Measurements from ENCODE around the gene DMBX1.

Gene DMBX1

DNA sequence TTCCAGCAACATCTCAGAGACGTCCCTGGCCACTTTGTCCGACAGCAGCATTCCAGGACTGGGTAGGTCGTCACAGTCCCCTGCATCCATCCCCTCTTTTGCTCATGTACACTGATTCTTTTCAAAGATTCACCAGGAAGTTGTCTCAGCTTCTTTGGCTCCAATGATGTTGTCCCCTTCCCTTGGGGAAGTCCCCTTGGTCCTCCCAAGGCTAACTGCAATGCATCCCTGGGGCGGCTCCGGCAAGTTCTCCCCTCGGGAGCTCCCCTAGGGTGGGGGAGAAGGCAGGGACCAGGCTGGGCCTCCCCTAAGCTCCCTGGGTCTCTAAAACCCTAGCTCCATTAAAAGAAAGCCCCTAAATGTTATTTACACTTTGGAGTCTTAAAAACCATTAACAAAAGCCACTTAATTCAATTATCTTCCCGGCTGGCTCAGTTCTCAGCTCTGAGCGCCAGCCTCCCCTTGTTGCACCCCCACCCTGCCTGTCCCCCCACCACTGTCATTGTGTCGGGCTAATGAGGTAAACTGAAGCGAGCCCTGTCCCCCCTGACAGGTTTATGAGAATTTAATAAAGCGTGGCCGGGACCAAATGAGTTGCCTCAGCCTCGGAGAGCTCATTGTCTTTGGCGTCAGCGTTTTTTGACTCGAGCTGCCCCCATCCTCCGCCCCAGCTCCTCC, 36.5 kb downstream of the DMBX1 start:
- Mint-ChIP-seq H3K27ac (no peak overlapping the region), H3K4me3 (no peak overlapping the region), H3K9me3 (no peaks in the 10 kb centered on the region), H3K36me3 (ENCODE audit: low read depth) (no peaks in the 10 kb centered on the region), H3K4me1 (ENCODE audit: low read depth) (peaks cover 22% of the 10 kb centered on the region), H3K27me3 (ENCODE audit: low read depth) (peaks cover 12% of the 10 kb centered on the region)
- no peak for DNase-seq (ENCODE audit: low spot score)

DNA sequence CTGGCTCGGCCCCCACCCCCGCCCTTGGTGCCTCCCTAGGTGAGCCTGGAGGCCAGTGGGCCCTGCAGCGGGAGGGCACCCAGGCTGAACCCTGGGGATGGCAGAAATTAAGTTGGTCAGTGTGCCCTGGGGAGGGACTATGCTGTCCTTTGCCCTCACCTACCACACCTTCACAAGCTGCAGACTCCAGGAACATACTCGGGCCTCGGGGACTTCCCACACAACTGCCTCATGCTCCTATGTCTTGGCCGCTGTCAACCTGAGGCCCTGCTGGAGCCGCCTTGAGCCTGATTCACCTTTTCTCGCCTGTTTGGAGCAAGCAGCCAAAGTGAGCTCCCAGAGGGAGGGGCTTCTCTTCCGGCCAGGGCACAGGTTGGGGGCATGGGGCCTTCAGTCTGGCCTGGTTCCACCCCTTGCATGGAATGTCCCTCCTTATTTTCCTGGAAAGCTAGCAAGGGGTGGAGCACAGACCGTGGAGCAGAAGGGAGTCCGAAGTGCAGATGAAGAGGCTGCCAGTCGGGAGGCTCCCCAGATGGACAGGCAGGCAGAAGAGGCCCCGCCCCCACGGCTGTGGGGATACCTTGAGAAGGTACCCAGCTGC, 37.2 kb downstream of the DMBX1 start:
- Mint-ChIP-seq H3K36me3 (ENCODE audit: low read depth) (no peaks in the 10 kb centered on the region), H3K4me3 (no peak overlapping the region), H3K9me3 (no peaks in the 10 kb centered on the region), H3K27ac (no peak overlapping the region), H3K27me3 (ENCODE audit: low read depth) (peaks cover 12% of the 10 kb centered on the region), H3K4me1 (ENCODE audit: low read depth) (peaks cover 19% of the 10 kb centered on the region)
- no peak for DNase-seq (ENCODE audit: low spot score)

DNA sequence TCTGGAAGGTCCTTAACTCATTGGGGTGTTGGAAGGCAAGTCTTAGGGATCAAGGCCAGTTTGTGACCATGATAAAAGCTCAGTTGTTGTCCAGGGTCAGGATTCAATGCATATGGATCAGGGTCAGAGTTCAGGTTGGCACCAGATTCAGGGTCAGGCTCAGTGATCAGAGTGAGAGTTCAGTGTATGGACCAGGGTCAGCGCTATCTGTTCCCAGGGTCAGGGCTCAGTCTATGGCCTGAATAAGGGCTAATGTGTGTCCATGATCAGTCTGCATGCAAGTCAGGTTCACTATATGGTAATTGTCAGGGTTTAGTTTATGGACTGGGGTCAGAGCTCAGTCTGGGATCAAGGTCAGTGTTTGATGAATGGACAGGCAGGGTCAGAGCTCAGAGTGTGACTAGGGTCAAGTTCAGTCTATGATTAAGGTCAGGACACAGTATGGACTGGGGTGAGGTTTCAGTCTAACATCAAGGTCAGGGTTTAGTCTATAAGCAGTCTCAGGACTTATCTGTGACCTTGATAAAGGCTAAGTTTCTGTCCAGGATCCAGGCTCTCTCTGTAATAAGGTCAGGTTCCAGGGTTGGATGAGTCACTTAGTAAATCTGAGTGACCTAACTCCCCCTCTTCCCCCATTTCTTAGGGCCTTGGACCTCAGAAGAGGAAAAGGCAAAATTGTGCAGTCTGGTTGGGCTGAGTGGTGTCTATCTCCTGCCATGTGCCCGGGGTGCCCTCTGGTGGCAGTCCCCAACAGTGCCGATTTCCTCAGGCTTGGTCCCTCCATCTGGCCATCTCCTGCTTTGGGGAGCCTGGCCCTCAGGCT, 38.0 kb downstream of the DMBX1 start:
- Mint-ChIP-seq H3K9me3 (no peaks in the 10 kb centered on the region), H3K27me3 (ENCODE audit: low read depth) (peaks cover 12% of the 10 kb centered on the region), H3K27ac (no peak overlapping the region), H3K36me3 (ENCODE audit: low read depth) (no peaks in the 10 kb centered on the region), H3K4me3 (no peak overlapping the region), H3K4me1 (ENCODE audit: low read depth) (peaks cover 10% of the 10 kb centered on the region)
- peak; percentile 66 for DNase-seq (ENCODE audit: low spot score)

DNA sequence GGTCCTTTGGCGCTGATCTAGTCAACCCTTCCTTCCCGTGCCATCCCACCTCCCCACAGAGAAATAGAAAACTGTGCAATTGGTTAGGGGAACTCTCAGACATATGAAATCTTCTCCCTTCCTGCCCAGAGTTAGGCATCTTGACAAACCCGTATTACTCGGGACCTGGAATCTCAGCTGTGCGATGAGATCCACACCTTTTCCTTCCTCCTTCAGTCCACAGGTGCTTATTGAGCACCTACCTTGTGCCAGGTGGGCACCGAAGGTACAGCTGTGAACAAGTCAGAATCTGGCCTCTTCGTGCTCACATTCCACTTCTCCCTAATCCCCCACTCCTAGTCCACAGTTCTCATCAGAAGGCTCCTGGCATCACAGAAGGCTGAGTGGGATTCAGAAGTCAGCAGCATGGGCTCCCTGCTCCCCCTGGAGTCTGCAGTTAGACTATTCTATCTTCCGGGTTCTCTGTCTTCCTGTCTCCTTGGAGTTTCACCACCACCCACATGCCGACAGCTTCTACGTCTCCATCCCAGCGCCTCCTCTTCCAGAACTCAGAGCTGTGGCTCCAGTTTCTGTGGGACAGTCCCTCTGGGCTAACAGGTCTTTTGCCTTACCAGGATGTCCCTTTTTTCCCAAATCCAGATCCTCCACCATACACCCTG, 38.8 kb downstream of the DMBX1 start:
- Mint-ChIP-seq H3K36me3 (ENCODE audit: low read depth) (no peaks in the 10 kb centered on the region), H3K4me1 (ENCODE audit: low read depth) (peaks cover 10% of the 10 kb centered on the region), H3K4me3 (no peak overlapping the region), H3K9me3 (no peaks in the 10 kb centered on the region), H3K27ac (no peak overlapping the region), H3K27me3 (ENCODE audit: low read depth) (peaks cover 12% of the 10 kb centered on the region)
- no peak for DNase-seq (ENCODE audit: low spot score)

DNA sequence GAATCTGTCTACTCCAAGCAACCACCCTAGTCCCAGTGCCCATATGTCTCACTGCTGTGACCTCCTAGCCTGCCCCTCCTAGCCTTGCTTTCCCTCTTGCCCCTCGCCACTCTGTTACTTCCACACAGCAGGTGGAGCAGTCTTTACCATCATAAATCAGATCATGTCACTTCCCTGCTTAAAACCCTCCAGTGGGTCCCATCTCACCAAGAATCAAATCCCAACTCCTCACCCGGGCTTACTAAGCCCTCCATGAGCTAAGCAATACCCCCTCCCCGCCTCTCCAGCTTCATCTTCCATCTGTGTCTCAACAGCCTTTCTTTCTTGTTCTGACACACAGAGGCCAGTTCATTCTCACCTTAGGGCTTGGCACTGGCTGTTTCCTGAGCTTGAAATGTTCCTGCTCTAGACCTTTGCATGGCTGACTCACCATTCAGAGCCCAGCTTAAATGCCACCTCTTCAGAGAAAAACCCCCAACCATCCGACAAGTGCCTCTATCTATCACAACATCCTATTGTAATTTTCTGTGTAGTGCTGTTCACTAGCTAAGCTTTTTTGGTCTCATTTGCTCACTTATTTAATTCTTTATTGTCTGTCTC, 39.5 kb downstream of the DMBX1 start:
- DNase-seq (ENCODE audit: low spot score): peak; percentile 11
- Mint-ChIP-seq H3K4me1 (ENCODE audit: low read depth) (peaks cover 12% of the 10 kb centered on the region), H3K27me3 (ENCODE audit: low read depth) (peaks cover 17% of the 10 kb centered on the region), H3K36me3 (ENCODE audit: low read depth) (no peaks in the 10 kb centered on the region), H3K27ac (peak overlapping the region; percentile 17), H3K4me3 (no peak overlapping the region), H3K9me3 (no peaks in the 10 kb centered on the region)

DNA sequence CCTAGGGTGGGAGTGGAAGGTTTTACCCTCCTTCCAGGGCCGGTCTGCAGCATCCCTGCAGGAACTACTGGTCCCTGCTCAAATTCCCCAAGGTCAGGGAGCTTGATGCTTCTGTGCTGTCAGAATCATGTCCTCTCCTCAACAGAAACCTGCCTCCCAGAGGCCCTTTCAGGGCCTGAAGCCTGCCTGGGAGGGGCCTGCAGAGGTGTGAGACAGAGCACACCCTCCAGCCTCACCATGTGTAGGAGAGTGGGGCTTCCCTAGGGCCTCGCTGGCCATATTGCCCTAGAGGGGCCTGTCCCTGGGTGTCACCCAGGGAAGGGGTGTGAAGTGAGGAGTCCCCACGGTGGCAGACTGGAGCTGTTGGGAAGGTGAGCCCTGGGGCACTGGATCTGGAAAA, 40.7 kb downstream of the DMBX1 start:
- no peak for DNase-seq (ENCODE audit: low spot score)
- Mint-ChIP-seq H3K4me3 (no peak overlapping the region), H3K36me3 (ENCODE audit: low read depth) (no peaks in the 10 kb centered on the region), H3K9me3 (no peaks in the 10 kb centered on the region), H3K27me3 (ENCODE audit: low read depth) (peaks cover 29% of the 10 kb centered on the region), H3K27ac (no peak overlapping the region), H3K4me1 (ENCODE audit: low read depth) (peaks cover 12% of the 10 kb centered on the region)

DNA sequence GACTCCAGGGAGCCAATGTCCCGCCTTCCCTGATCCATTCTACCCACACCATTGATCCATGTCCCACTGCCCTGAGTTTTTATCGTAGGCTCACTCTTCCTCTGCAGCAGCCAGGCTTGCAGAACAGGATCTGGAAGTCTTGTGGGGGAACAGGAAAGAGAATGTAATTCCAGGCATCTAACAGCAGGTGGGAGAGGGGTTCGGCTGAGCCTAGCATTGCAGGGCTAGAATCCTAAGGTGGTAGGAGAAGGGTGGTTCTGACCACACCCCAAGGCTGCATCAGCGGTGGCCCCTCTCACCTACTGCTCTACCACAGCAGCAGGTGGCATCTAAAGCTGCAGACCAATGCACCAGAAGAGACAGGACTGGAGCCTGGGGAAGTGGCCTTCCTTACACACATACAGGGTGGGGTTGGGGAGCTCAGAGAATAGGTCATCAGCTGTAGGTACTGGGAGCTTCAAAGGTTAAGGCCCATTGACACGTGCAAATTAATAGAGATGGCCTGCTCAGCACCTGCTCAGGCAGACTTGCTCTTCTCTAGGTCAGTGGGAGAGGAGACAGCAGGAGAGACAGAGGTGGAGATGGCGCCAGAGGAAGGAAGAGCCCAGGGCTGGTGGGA, 41.3 kb downstream of the DMBX1 start:
- no peak overlapping the region for H3K27ac Mint-ChIP-seq
- no peaks in the 10 kb centered on the region for H3K36me3 Mint-ChIP-seq (ENCODE audit: low read depth)
- H3K4me3 Mint-ChIP-seq: no peak overlapping the region
- peaks cover 28% of the 10 kb centered on the region for H3K27me3 Mint-ChIP-seq (ENCODE audit: low read depth)
- H3K4me1 Mint-ChIP-seq (ENCODE audit: low read depth): peaks cover 12% of the 10 kb centered on the region
- DNase-seq (ENCODE audit: low spot score): no peak
- no peaks in the 10 kb centered on the region for H3K9me3 Mint-ChIP-seq

DNA sequence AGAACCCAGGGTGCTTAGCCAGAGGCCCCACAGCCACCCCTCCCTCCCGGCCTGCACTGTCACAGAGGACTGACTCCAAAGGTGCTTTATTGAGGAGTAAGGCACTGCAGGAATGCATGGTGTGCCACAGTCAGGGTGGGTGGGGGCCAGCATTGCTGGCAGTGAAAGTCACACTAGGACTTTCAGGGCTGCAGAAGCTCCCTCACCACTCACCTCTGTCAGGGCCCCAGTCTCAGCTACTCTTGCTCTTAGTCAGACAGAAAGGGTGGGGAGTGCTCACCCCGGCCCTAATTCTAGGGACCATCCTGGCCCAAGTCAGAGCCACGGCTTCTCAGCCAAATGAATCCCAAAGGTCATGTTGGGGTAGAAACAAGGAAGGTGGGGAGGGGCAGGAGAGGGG, 42.5 kb downstream of the DMBX1 start:
- DNase-seq (ENCODE audit: low spot score): no peak
- Mint-ChIP-seq H3K27me3 (ENCODE audit: low read depth) (peaks cover 35% of the 10 kb centered on the region), H3K27ac (no peak overlapping the region), H3K4me1 (ENCODE audit: low read depth) (peaks cover 12% of the 10 kb centered on the region), H3K9me3 (no peaks in the 10 kb centered on the region), H3K4me3 (peak overlapping the region; percentile 7), H3K36me3 (ENCODE audit: low read depth) (no peaks in the 10 kb centered on the region)

DNA sequence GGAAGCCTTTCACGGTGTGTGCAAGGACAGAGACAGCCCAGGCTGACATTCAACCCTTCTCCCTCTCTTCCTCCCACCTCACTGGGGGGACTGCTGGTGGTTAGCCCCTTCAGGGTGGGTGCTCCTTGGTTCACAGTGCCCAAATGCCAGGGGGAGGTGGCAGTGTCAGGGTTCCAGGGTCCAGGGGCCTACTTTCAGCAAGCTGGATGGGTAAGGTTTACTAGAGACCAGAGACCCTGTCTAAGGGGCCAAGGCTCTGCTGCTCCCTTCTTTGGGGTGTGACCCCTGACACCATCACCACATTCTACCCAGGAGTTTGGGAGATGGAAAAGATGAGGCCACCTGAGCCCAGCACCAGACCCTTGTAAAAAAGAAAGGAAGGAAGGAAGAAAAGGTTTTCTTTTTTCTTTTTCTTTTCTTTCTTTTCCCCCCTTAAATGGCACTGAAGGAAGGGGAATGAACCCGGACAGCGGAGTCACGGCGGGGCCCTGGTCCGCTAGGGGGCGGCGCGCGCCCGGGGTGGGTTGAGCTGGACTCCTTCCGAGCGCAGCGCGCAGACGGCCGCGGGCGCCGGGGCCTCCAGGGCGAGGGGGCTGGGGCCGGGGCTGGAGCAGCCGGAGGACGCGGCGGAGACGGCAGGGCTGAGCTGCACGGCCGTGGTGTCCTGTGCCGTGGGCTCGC, 43.0 kb downstream of the DMBX1 start:
- Mint-ChIP-seq H3K27me3 (ENCODE audit: low read depth) (peaks cover 40% of the 10 kb centered on the region), H3K9me3 (no peaks in the 10 kb centered on the region), H3K4me3 (peak overlapping the region; percentile 40), H3K4me1 (ENCODE audit: low read depth) (peaks cover 12% of the 10 kb centered on the region), H3K36me3 (ENCODE audit: low read depth) (no peaks in the 10 kb centered on the region), H3K27ac (no peak overlapping the region)
- DNase-seq (ENCODE audit: low spot score): peak; percentile 60

DNA sequence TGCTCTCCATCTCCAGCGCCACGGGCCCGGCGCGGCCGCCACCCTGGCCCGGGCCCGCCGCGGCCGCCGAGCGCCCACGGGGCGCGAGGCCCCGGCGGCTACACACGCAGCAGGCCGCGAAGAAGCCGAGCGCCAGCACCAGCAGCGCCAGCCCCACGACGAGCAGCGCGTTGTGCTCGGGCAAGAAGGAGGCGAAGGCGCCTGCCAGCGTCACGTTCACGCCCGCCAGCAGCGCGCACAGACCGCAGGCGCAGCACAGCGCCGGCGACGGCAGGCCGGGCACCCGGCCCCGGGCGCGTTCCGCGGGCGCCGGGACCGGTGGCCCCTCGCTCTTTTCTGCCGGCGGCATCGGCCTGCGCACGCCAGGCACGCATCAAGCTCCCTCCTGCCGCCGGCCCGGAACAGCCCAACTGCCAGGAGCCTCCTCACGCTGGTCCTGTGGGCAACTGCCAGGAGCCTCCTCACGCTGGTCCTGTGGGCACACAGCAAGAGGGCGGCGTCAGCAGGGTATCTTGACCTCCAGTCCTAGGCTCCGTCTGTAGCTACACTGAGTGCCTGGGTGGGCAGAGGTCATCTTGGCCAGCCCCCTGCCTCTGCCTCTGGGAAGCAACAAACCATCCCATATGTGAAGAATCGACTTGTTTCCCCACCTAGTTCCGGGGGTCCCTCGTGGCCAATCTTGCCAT, 43.7 kb downstream of the DMBX1 start:
- peak; percentile 38 for DNase-seq (ENCODE audit: low spot score)
- H3K9me3 Mint-ChIP-seq: no peaks in the 10 kb centered on the region
- H3K4me1 Mint-ChIP-seq (ENCODE audit: low read depth): peaks cover 12% of the 10 kb centered on the region
- peaks cover 43% of the 10 kb centered on the region for H3K27me3 Mint-ChIP-seq (ENCODE audit: low read depth)
- H3K36me3 Mint-ChIP-seq (ENCODE audit: low read depth): no peaks in the 10 kb centered on the region
- H3K4me3 Mint-ChIP-seq: peak overlapping the region; percentile 76
- H3K27ac Mint-ChIP-seq: no peak overlapping the region

DNA sequence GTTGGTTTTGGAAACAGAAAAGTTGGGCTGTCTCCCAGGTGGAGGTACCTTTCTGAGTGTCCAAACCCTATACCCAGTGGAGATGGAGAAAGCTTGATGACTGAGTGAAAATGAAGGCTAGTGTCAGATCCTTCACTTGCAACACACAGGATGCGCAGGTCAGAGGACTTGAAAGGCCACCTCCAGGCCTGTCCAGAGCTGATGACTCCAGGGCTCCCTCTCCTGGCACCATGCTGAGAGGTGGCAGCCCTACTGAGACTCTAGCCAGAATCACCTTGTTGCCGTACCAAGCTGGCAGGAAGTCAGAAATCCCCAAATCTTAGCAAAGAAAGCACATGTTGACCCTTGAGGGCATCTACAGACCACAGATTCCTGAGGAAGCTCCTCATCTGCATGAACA, 45.4 kb downstream of the DMBX1 start:
- Mint-ChIP-seq H3K4me3 (no peak overlapping the region), H3K27me3 (ENCODE audit: low read depth) (peaks cover 40% of the 10 kb centered on the region), H3K36me3 (ENCODE audit: low read depth) (no peaks in the 10 kb centered on the region), H3K9me3 (no peaks in the 10 kb centered on the region), H3K4me1 (ENCODE audit: low read depth) (peaks cover 2% of the 10 kb centered on the region), H3K27ac (no peak overlapping the region)
- peak; percentile 19 for DNase-seq (ENCODE audit: low spot score)

DNA sequence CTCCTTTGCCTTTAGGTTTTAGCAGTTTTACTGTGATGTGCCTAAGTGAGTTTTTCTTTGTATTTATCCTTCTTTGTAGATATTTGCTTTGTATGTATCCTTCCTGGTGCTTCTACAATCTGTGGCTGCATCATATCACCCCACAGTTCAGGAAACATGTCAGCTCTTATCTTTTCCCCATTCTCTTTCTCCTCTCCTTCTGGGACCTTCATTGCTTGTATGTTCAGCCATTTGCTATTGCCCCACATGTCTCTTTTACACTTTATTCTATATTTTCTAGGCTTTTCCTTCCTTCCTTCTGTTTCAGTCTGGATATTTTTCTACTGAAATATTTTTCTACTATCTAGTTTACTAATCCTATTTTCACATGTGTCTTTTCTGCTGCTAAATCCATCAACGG, 46.9 kb downstream of the DMBX1 start:
- H3K27me3 Mint-ChIP-seq (ENCODE audit: low read depth): peaks cover 46% of the 10 kb centered on the region
- no peak for DNase-seq (ENCODE audit: low spot score)

More for the DNA sequence above, 46.9 kb downstream of the DMBX1 start:
- H3K4me1 Mint-ChIP-seq (ENCODE audit: low read depth): peaks cover 2% of the 10 kb centered on the region
- H3K4me3 Mint-ChIP-seq: no peak overlapping the region
- H3K9me3 Mint-ChIP-seq: no peaks in the 10 kb centered on the region
- H3K27ac Mint-ChIP-seq: no peak overlapping the region
- H3K36me3 Mint-ChIP-seq (ENCODE audit: low read depth): no peaks in the 10 kb centered on the region

All from T-helper 2 cell treated with Interferon-gamma antibody and Interleukin-4, amounts not matched to agents 5 μg/mL and 100 μg/mL, for 36 hours (primary cell).